Motor neuron (in vitro differentiated cells): ENCODE measurements around the gene CLDN2. TPM values are rescaled to one million over a fixed set of nuclear protein-coding genes. Genes with fewer than 3 reads are reported as not detected.
"Not testable (repeated sequence)": the region's sequence is repeated elsewhere in the genome, so short reads cannot be mapped to it uniquely, and the experiment has no call there.

ENCODE experiments used
- ATAC-seq, 8 experiments: fragments of 200-7000 bp; cut with Tn5 transposase; replicated peaks in 6 of 8; 2 replicates each; pipeline ENCODE4 v1.8.0; 2021; ENCODE audit warnings: mild to moderate bottlenecking in 8 of 8, moderate library complexity in 8 of 8
- H3K27ac ChIP-seq, 2 donors: fragments of 250-450 bp; sonication (Bioruptor Pico); 2 replicates each; pipeline ENCODE4 v1.9.0; 2021; ENCODE audit warnings: antibody characterized with exemption in 2 of 2, mild to moderate bottlenecking in 2 of 2, moderate library complexity in 1 of 2
- H3K4me1 ChIP-seq, 2 donors: fragments of 250-450 bp; sonication (Bioruptor Pico); replicated peaks in 1 of 2; 2 replicates each; pipeline ENCODE4 v1.6.1; 2021; ENCODE audit warnings: antibody characterized with exemption in 2 of 2, mild to moderate bottlenecking in 2 of 2, moderate library complexity in 1 of 2
- H3K4me3 ChIP-seq, 5 donors: fragments of 250-450 bp; sonication (Bioruptor Pico); 2 replicates each; pipeline ENCODE4 v1.9.0; 2021; ENCODE audit warnings: antibody characterized with exemption in 5 of 5, mild to moderate bottlenecking in 5 of 5, moderate library complexity in 4 of 5
- WGBS, 10 experiments: fragments of 450-650 bp; shearing (Covaris generic); methylation state at CpG; one replicate each; pipeline ENCODE4 v1.0.0; 2022; 5-methylcytosine and 5-hydroxymethylcytosine counted together
- in situ Hi-C, 9 experiments: fragments of 400-800 bp; cut with MboI; loops; one replicate each; pipeline ENCODE4 v1.15.0; 2021; ENCODE audit warnings: low sequenced_read_pairs in 9 of 9, low pct_unique_long_range_greater_than_20kb in 2 of 9; ENCODE audit not compliant: unreplicated experiment in 9 of 9
- total RNA-seq, 8 experiments: library from RNA; unstranded; fragments of 300-600 nt; gene quantifications; 2 replicates each; pipeline versions ENCODE4 v1.2.3 to v1.2.4, GENCODE V29; 2022

The CLDN2 gene
- total RNA-seq, 8 experiments from 2014 or later: 0.08 to 1.00 (median 0.27) TPM; not detected in 1

DNA sequence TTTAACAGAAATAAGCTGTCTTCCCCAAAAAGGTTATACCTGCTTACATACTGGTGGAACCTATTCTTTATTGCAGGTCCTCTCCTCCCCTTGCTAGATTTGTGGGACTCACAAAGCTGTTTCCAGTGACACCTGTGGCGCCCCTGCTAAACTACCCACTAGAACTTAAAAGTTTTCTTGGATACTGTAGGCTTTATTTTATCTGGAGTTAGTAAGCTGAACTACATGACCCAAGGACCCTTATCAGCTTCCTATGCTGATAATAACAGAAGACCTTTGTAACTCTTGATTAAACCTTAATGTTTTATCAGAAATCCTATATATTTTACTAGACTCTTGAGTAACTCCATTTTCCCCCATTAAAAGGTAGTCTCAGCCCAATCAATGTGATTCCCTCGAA is 32.3 kb downstream of the CLDN2 start:
- WGBS, 10 experiments: 51 to 100% (median 92%) methylated on average over 1 to 2 of the region's 2 CpGs; no CpG with 5 or more reads in 4 of the 10 experiments
- Histone ChIP-seq H3K4me3 (no peak overlapping the region), H3K4me1 (no peaks in the 10 kb centered on the region), H3K27ac (no peak overlapping the region)
- in situ Hi-C loops: no loop called here
- no peak for ATAC-seq

DNA sequence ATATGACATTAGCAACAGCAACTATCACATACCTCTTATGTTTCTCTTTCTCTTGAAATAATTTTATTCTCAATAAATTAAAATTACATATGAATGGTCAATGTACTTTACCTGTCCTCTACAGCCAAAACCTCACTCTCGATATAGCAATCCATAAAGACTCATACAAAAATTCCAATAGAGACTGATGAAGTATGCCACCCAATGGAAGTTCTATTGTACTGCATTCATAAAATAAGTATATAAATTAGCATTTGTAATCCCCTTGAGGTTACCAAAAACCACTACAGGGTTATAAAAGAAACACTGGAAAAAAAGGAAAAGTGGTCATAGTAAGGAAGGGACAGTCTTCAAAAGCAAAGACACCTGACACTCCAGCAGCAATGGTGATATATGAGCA is 32.8 kb downstream of the CLDN2 start:
- Histone ChIP-seq H3K4me1 (no peaks in the 10 kb centered on the region), H3K27ac (no peak overlapping the region), H3K4me3 (no peak overlapping the region)
- in situ Hi-C loops: no loop called here
- 9 to 89% (median 45%) methylated on average over 1 of the region's 1 CpG; no CpG with 5 or more reads in 6 of the 10 experiments for WGBS, 10 experiments
- ATAC-seq: no peak

GRCh38 chrX:106954041-106954440 is 33.8 kb downstream of the CLDN2 start:
- ATAC-seq: no peak
- H3K4me1 ChIP-seq: no peaks in the 10 kb centered on the region
- 47 to 100% methylated on average over 1 to 4 of the region's 4 CpGs; no CpG with 5 or more reads in 8 of the 10 experiments for WGBS, 10 experiments
- no peak overlapping the region for H3K27ac ChIP-seq
- in situ Hi-C loops: no loop called here
- no peak overlapping the region for H3K4me3 ChIP-seq

- 67% methylated on average over 1 of the region's 1 CpG; no CpG with 5 or more reads in 9 of the 10 experiments for WGBS, 10 experiments
- no peak overlapping the region for H3K4me3 ChIP-seq
- ATAC-seq: peak in 2 of 8 experiments; percentile 34 to 37
- no peaks in the 10 kb centered on the region for H3K4me1 ChIP-seq
- in situ Hi-C loops: no loop called here
- no peak overlapping the region for H3K27ac ChIP-seq
Measured at GRCh38 chrX:106955004-106955772, 35.0 kb downstream of the CLDN2 start.

GRCh38 chrX:106957856-106958255 is 37.7 kb downstream of the CLDN2 start:
- no peak overlapping the region for H3K4me3 ChIP-seq
- H3K4me1 ChIP-seq: no peaks in the 10 kb centered on the region
- WGBS, 10 experiments: 14 to 100% (median 70%) methylated on average over 1 of the region's 1 CpG; no CpG with 5 or more reads in 6 of the 10 experiments
- no peak overlapping the region for H3K27ac ChIP-seq
- ATAC-seq: no peak
- in situ Hi-C loops: no loop called here

GRCh38 chrX:106959901-106960300 is 39.7 kb downstream of the CLDN2 start:
- Histone ChIP-seq H3K4me1 (no peaks in the 10 kb centered on the region), H3K4me3 (no peak overlapping the region), H3K27ac (no peak overlapping the region)
- ATAC-seq: peak in 4 of 8 experiments; percentile 39 to 99 (median 98)
- 0 to 17% methylated on average over 1 of the region's 2 CpGs; no CpG with 5 or more reads in 8 of the 10 experiments for WGBS, 10 experiments
- in situ Hi-C loops: no loop called here

DNA sequence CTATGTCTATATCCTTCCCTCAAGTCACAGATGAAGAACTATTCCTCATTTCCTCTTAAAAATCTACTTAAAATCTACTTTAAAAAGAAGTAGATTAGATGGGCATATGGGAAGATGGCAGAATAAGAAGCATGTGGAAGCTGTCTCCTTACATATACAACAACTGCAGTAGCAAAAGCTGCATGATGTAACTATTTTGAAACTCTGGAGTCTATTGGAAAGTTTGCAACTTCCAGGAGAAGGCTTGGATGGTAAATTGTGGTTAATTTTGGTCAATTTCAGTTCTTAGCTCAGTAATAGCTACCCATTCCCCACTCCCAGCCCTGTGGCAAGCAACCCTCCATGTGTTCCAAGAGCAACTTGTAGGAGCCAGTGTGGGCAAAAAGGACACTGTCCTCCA is 42.9 kb downstream of the CLDN2 start:
- in situ Hi-C loops: no loop called here
- no peak overlapping the region for H3K27ac ChIP-seq
- no peaks in the 10 kb centered on the region for H3K4me1 ChIP-seq
- no peak overlapping the region for H3K4me3 ChIP-seq
- no peak for ATAC-seq

- Histone ChIP-seq H3K27ac (no peak overlapping the region), H3K4me3 (no peak overlapping the region), H3K4me1 (no peaks in the 10 kb centered on the region)
- 13 to 100% (median 67%) methylated on average over 1 of the region's 1 CpG; no CpG with 5 or more reads in 3 of the 10 experiments for WGBS, 10 experiments
- ATAC-seq: no peak
- in situ Hi-C loops: no loop called here
Measured at GRCh38 chrX:106964290-106964689, 44.1 kb downstream of the CLDN2 start.

DNA sequence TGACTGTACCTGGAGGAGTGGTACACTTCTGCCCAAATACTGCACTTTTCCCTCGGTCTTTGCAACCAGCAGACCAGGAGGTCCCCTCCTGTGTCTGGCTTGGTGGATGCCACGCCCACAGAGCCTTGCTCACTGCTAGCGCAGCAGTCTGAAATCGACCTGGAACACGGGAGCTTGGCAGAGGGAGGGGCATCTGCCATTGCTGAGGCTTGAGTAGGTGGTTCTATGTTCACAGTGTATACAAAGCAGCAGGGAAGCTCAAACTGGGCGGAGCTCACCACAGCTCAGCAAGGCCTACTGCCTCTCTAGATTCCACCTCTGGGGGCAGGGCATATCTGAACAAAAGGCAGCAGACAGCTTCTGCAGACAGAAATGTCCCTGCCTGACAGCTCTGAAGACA is 46.3 kb downstream of the CLDN2 start:
- H3K4me1 ChIP-seq, H3K4me3 ChIP-seq, ATAC-seq, in situ Hi-C loops, H3K27ac ChIP-seq: not testable (repeated sequence)
- 57% methylated on average over 3 of the region's 6 CpGs; no CpG with 5 or more reads in 9 of the 10 experiments for WGBS, 10 experiments

GRCh38 chrX:106972896-106973295 is 52.7 kb downstream of the CLDN2 start:
- ATAC-seq: no peak
- Histone ChIP-seq H3K27ac (no peak overlapping the region), H3K4me3 (no peak overlapping the region), H3K4me1 (no peaks in the 10 kb centered on the region)
- in situ Hi-C loops: no loop called here

DNA sequence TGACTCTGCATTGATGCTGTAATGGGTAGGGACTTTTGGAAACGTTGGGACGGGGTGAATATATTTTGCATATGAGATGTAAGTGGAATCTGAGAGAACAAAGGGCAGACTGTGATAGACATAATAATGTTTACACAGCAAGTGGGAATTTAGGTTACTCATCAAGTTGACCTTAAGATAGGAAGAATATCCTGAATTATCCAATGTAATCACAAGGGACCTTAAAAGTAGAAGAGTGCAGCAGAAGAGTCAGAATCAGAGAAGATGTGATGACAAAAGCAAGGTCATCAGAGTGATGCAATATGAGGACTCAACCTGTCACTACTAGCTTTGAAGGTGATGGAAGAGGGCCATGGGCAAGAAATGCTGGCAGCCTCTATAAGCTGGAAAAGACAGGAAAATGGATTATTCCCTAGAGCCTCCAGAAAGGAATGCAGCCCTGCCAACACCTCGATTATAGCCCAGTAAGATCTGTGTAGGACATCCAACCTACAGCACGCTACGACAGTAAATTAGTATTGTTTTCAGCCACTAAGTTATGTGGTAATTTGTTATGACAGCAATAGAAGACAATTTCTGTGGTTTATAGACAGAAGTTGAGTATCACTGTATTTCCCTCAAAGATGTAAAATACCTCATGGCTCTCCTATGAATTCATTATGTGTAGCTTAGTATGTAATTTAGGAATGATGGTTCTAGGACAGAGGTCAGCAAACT is 53.4 kb downstream of the CLDN2 start:
- peak in 2 of 8 experiments; percentile 35 to 65 for ATAC-seq
- H3K27ac ChIP-seq: no peak overlapping the region
- no peaks in the 10 kb centered on the region for H3K4me1 ChIP-seq
- WGBS, 10 experiments: 49 to 75% (median 72%) methylated on average over 2 to 4 of the region's 5 CpGs; no CpG with 5 or more reads in 5 of the 10 experiments
- in situ Hi-C loops: no loop called here
- H3K4me3 ChIP-seq: no peak overlapping the region

DNA sequence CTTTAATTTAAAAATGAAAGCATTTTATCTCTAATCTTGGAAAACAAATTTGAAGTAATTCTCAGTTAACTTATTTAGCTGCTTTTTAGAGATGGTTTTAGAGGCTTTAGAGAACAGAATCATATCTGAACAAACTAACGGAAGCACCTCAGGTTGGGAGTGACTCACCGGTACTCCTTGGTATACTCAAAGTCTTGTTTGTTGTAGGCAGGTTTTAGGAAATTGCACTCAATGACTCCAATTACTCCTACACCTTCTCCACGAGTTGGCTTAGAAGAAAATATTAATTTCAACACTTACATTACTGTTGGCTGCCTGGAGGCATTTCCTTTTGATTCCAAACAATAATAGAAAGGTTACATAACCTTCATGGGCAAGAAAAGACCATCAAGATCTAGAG is 56.2 kb downstream of the CLDN2 start:
- Histone ChIP-seq H3K4me1 (no peaks in the 10 kb centered on the region), H3K4me3 (no peak overlapping the region), H3K27ac (no peak overlapping the region)
- no peak for ATAC-seq
- in situ Hi-C loops: no loop called here
- WGBS, 10 experiments: 33 to 100% (median 69%) methylated on average over 1 to 3 of the region's 3 CpGs; no CpG with 5 or more reads in 4 of the 10 experiments
